ENCODE measurements around the gene KNTC1.
"Not testable (repeated sequence)": the region's sequence is repeated elsewhere in the genome, so short reads cannot be mapped to it uniquely, and the experiment has no call there.

The KNTC1 gene

DNA sequence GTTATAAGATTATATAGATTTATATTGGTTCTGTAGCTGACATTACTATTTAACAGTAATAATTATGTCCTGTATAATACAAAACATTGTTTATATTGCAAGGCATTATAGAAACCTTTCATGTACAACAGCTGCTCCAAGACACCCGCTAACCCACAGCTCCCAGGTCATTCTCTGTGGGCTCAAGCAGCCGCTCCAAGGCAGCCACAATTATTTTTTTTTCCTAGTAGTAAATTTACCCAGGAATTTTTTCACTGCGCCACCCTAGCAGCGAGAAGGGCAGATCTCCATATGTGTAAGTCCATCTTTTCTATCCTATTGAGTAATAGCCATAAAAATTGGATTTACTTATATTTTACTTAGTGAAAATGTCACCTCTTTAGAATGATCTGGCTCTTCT lies 36.3 kb downstream of the KNTC1 start:
- no peak for DNase-seq

- DNase-seq, result not testable (repeated sequence)
Measured at GRCh38 chr12:122566816-122567215, 39.8 kb downstream of the KNTC1 start.

GRCh38 chr12:122569288-122569687 lies 42.2 kb downstream of the KNTC1 start:
- no peak for DNase-seq

DNA sequence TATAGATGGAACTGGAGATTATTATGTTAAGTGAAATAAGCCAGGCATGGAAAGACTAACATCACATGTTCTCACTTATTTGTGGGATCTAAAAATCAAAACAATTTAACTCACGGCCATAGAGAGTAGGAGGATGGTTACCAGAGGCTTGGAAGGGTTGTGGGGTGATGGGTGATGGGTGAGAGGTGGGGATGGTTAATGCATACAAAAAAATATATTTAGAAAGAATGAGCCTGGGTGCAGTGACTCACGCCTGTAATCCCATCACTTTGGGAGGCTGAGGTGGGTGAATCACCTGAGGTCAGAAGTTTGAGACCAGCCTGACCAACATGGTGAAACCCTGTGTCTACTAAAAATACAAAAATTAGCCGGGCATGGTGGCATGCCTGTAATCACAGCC lies 43.0 kb downstream of the KNTC1 start:
- DNase-seq, result not testable (repeated sequence)

GRCh38 chr12:122571821-122572220 lies 44.8 kb downstream of the KNTC1 start:
- DNase-seq, result no peak

DNA sequence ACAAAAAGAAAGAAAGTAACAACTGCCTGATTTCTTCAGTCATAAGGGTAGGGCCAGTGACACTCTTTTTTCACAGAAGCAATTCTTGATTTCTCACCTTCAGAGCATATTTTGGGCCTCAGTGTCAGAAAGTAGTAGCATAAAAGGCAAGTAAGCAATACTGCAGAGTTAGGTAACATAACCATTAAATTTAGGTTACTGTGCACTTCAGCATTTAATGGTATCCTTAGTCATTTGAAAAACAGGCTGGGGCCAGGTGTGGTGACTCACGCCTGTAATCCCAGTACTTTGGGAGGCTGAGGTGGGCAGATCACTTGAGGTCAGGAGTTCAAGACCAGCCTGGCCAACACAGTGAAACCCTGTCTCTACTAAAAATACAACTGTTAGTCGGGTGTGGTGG lies 56.2 kb downstream of the KNTC1 start:
- DNase-seq, result not testable (repeated sequence)

DNA sequence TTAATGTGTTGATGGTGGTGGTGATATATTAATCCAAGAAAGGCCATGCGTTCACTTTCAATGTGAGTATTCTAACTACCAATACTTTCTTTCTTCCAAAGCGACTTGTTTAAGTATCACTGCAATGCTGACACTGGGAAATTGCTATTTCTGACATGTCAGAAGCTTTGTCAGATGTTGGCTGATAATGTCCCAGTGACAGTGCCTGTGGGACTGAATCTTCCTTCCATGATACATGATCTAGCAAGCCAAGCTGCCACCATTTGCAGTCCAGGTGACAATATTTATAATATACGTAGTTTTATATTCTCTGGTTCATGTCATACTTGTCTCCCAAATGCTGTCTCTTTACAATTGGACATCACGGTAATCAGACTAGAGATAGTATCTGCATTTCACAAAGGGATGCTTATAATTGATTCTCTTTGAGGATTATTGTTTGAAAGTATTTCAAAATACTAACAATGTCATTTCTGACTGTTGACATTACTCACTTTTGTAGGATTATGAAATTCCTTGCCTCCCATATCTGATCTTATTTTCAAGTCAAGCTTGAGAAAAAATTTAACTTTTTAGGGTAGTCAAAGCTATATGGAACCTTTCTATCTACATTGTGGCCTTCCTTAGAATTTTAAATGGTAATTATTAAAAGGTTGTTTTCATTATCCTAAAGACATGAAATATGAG lies 57.3 kb downstream of the KNTC1 start:
- no peak for DNase-seq

DNA sequence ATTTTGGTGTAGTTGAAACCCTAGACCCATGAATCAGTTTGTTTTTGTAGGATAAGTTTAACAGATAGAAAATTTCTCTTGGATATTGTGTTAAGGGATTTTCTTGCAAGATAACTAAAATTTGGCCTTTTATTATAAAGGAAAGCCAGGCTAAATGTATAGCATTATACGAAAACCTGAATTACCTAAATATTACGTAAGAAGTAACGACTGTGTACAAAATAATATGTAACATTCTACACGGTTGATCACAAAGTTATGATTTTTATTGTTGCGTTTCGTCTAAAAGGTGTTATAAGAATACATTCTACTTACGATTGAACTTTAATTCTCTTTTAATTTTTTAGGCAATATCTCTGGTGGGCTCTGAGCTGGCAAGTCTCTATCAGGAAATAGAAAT lies 63.9 kb downstream of the KNTC1 start:
- no peak for DNase-seq

- DNase-seq, result not testable (repeated sequence)
Measured at GRCh38 chr12:122591966-122592365, 64.9 kb downstream of the KNTC1 start.

DNA sequence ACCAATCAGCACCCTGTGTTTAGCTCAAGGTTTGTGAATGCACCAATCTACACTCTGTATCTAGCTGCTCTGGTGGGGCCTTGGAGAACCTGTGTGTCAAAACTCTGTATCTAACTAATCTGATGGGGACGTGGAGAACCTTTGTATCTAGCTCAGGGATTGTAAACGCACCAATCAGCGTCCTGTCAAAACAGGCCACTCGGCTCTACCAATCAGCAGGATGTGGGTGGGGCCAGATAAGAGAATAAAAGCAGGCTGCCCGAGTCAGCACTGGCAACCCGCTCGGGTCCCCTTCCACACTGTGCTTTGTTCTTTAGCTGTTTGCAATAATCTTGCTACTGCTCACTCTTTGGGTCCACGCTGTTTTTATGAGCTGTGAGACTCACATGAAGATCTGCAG lies 65.5 kb downstream of the KNTC1 start:
- DNase-seq, result not testable (repeated sequence)

GRCh38 chr12:122593910-122594309 lies 66.9 kb downstream of the KNTC1 start:
- no peak for DNase-seq

DNA sequence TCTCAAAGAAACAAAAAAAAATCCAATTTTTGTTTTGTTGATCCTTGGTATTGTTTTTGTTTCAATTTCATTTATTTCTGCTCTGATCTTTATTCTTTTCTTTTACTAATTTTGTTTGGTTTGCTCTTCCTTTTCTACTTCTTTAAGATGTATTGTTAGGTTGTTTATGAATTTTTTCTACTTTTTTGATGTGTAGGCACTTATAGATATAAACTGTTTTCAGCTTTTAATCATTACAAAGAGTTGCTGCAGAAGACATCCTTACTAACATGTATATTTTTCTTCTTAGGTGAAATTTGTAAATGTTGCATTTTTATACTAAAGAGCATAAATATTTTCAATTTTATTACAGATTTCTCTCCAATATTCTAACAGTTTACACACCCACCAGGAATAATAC lies 69.8 kb downstream of the KNTC1 start:
- DNase-seq, result no peak

DNA sequence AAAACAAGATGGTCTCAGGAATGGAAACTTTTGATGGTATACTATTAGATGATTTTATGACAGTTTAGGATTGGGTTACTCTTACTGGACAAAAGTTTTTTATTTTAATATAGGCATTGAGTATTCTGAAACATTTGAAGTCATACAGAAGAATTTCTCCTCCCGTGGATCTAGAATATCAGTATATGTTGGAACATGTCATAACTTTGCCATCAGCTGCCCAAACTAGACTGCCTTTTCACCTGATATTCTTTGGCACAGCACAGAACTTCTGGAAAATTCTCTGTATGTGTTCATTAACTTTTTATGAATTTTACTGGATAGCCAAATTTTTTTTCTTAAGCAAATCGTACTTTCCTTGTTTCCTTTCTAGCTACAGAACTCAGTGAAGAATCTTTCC lies 75.4 kb downstream of the KNTC1 start:
- DNase-seq, result no peak

- no peak for DNase-seq
Measured at GRCh38 chr12:122604993-122605392, 77.9 kb downstream of the KNTC1 start.

GRCh38 chr12:122609732-122610131 lies 82.7 kb downstream of the KNTC1 start:
- DNase-seq, result no peak

- no peak for DNase-seq
Measured at GRCh38 chr12:122610207-122610606, 83.2 kb downstream of the KNTC1 start.

DNA sequence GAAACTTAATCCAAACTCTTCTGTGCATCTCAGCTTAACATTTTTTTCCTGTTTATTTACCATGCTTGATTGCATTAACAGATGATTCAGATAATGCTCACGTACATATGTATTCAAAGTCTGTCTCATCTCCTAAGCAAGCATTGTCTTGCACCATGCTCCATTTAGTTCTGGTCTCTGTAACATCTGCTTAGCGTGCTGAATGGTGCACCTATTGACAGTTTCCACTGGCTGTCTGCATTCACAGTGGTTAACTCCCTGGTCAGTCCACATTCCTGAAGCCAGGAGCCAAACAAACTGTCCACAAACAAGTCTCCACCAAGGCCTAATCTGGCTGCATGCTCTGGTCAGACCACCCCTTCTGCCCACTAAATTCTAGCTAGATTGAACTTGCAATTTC lies 83.9 kb downstream of the KNTC1 start:
- DNase-seq, result no peak

DNA sequence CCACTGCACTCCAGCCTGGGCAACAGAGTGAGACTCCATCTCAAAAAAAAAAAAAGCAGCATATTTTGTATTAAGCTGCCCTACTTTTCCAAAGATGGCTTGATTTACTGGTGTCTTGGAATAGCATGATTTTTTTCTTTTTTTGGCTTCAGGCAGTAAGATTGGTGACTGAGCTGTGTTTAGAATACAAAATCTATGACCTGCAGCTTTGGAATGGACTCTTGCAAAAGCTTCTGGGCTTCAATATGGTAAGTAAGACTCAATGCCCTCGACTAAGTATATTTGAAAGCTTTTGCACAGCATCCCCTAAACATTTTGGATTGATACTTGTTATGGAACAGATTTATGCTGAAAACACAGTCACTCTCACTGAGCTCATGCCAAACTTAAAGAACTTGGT lies 87.8 kb downstream of the KNTC1 start:
- no peak for DNase-seq

- peak; percentile 5 for DNase-seq
Measured at GRCh38 chr12:122615780-122616179, 88.7 kb downstream of the KNTC1 start.

GRCh38 chr12:122635471-122635870 lies 108.4 kb downstream of the KNTC1 start:
- no peak for DNase-seq

DNA sequence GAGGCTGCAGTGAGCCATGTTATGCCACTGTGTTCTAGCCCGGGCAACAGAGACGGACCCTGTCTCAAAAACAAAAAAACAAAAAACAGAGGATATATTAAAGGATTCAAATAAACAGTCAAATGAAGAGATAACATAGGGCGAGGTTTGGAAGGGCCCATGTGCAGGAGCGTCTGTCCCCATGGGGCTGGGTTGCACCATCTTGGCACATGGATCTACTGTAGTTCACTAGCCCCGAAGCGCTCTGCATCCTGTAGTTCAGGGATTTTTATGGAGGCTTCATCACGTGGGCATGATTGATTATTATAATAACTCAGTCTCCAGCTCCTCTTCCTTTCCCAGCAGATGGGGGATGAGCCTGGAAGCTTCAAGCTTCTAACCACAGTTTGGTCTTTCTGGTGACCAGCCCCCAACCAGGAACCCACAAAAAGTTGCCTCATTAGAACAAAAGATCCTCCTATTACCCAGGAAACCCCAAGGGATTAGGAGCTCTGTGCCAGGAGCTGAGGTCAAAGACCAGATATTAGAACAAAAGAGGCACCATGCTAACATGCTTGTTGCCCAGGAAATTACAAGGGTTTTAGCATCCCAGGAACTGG lies 116.3 kb downstream of the KNTC1 start:
- DNase-seq, result no peak

DNA sequence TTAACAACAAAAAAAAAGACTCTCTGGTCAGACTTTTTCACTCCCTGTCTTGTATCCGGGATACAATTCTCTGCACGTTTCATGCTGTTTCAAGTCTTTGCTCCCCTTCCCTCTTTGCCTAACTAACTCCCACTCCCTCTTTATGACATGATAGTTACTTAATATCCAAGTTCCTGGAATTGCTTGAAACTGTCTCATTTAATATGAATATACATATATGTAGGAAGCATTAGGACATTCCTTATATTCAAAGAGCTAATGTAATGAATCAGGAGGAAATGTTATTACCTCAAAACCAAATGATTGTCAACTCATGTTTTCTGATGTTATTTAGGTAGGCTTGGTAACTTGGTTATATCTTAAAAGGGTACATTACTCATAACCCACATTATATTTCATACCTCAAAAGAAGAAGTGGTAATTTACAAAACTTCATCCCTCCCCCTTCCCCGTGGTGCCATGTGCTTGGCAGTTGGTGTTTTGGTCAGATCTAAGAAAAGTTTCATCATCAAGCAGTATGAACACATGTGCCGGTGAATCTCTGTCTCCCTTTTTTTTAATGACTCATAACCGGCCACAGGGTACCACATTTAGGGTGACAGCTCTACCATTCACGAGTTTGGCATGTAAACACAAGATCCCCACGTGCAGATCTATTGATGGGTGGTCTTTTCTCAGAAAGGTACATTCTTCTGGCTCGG lies 119.6 kb downstream of the KNTC1 start:
- no peak for DNase-seq

DNA sequence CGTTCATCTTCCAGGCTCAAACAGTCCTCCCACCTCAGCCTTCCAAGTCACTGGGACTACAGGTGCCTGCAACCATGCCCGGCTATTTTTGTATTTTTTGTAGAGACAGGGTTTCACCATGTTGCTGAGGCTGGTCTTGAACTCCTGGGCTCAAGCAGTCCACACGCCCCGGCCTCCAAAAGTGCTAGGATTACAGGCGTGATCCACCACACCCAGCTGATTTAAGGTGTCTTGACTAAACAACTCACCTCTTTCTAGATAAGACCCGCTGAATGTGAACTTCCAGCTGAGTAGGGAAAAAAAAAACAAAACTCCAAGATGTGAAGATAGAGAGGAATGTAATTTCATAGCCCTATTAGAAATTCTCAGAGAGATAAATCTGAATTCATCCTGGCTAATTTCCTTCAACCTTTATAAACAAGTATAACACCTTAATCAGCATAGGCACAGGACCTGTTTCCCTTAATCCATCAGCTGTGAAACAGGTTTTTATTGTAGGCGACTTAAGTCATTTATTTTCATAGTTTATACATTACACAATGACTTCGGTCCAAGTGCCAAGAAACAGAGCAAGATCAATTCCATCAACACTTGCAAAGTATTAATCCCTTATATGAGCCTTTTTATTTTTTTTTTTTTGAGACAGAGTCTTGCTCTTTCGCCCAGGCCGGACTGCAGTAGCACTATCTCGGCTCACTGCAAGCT lies 124.6 kb downstream of the KNTC1 start:
- DNase-seq, result no peak

DNA sequence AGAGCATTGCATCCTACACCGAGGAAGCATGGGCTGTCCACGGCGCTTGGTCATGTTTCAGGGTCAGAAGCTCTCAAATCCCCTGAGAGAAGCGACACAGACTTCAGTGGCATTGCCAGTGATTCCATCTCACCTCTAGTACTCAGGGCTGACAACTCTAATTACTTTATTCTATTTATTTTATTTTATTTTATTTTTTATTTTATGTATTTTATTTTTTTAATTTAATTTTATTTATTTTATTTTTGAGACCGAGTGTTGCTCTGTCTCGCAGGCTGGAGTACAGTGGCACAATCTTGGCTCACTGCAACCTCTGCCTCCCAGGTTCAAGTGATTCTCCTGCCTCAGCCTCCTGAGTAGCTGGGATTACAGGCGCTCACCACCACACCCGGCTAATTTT lies 126.2 kb downstream of the KNTC1 start:
- not testable (repeated sequence) for DNase-seq

Measured in NCI-H1105 (cell line).